DND-41 (cell line): ENCODE data around the gene TTLL11.

Experiments used
- ATAC-seq: fragments of 200-7000 bp; cut with Tn5 transposase; 3 replicates; pipeline ENCODE4 v1.9.1; 2021; ENCODE audit warnings: low read depth; ENCODE audit not compliant: insufficient read depth
- DNase-seq: peaks from one replicate; pipeline ENCODE4 v3.0.0-alpha.2; 2020
- H2AFZ ChIP-seq: 2 replicates; pipeline ENCODE4 v1.6.0; 2012; ENCODE audit warnings: low read depth, low read length
- H3K27ac ChIP-seq: 2 replicates; pipeline ENCODE4 v1.5.1; 2012; ENCODE audit warnings: low read length, inconsistent platforms
- H3K27me3 ChIP-seq: fragments of 200-600 bp; sonication (generic); 2 replicates; pipeline ENCODE4 v1.6.0; 2012; ENCODE audit warnings: low read length, mild to moderate bottlenecking, inconsistent platforms; ENCODE audit not compliant: insufficient read depth, poor library complexity
- H3K36me3 ChIP-seq: 2 replicates; pipeline ENCODE4 v1.5.1; 2012; ENCODE audit warnings: low read length, inconsistent platforms; ENCODE audit not compliant: insufficient read depth
- H3K4me1 ChIP-seq: 2 replicates; pipeline ENCODE4 v1.5.1; 2012; ENCODE audit warnings: mild to moderate bottlenecking, low read length; ENCODE audit not compliant: insufficient read depth
- H3K4me2 ChIP-seq: 2 replicates; pipeline ENCODE4 v1.6.0; 2012; ENCODE audit warnings: mild to moderate bottlenecking, moderate library complexity, low read length, inconsistent platforms; ENCODE audit not compliant: insufficient read depth
- H3K4me3 ChIP-seq, 2 experiments: fragments of 200-600 bp in 1 of 2; shearing (Covaris generic) in 1 of 2; 2 replicates each; pipeline ENCODE4 v1.5.1; 2012 to 2016; ENCODE audit warnings: inconsistent platforms in 2 of 2, low read length in 2 of 2, mild to moderate bottlenecking in 2 of 2, low read depth in 1 of 2, moderate library complexity in 1 of 2
- H3K79me2 ChIP-seq: 2 replicates; pipeline ENCODE4 v1.6.0; 2012; ENCODE audit warnings: low read length, inconsistent platforms; ENCODE audit not compliant: insufficient read depth
- H3K9ac ChIP-seq: 2 replicates; pipeline ENCODE4 v1.6.0; 2012; ENCODE audit warnings: low read depth, mild to moderate bottlenecking, inconsistent platforms, low read length, moderate library complexity
- H3K9me3 ChIP-seq: 2 replicates; pipeline ENCODE4 v1.5.1; 2012; ENCODE audit warnings: low read length, moderate library complexity, mild to moderate bottlenecking, inconsistent platforms; ENCODE audit not compliant: insufficient read depth, severe bottlenecking
- H4K20me1 ChIP-seq: 2 replicates; pipeline ENCODE4 v1.6.0; 2012; ENCODE audit warnings: low read length; ENCODE audit not compliant: insufficient read depth
- CTCF ChIP-seq: IDR thresholded peaks from 2 replicates; pipeline ENCODE4 v1.5.1; 2012; ENCODE audit warnings: borderline replicate concordance, low read length, moderate library complexity, mild to moderate bottlenecking; ENCODE audit not compliant: poor library complexity, severe bottlenecking; ENCODE audit errors: extremely low read depth
- EZH2 ChIP-seq: IDR thresholded peaks from 3 replicates; pipeline ENCODE4 v1.6.1; 2012; ENCODE audit warnings: borderline replicate concordance, low read depth, mild to moderate bottlenecking, moderate library complexity, low read length, inconsistent platforms; ENCODE audit not compliant: severe bottlenecking

TTLL11 gene

DNA sequence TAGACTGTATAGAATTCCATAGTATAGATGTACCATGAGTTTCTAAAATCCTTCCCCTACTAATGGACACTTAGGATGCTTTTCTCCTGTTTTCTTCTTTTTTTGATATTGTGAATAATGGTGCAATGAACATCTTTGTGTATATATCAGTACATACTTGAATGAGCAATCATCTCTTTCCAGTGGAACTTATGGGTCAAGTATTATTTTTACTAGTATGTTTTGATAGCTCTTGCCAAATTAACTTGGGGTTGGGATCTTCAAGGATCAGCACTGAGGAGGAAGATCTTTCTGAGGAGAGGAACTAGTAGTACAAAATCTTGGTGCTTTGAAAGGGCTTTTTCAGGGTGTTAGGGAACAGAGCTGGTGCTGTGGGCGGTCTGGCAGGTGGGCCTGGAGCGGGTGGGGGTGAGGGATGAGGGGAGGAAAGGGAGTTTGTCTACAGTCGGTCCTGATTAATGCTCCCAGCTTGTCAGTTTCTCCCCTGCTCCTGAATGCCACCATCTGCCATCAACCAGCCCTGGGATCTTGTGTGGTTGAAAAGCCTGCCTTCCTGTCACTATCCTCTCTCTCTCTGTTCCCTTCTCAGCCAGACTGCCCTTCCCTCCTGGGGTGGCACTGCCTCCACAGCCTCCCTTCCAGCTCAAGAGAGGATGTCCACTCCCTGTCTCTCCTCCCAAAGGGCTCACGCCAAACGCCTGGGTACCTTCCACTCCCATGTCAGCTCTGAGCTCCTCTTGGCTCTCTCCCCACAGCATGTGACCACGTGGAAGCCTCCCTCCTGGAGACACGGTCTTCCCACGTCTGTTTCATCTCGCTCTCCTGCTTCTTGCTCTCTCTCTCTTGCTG, 255.8 kb downstream of the TTLL11 start:
- no peaks in the 10 kb centered on the region for H3K36me3 ChIP-seq
- no peak overlapping the region for H3K4me3 ChIP-seq
- no peak overlapping the region for H3K9ac ChIP-seq
- DNase-seq (no peak), ATAC-seq (no peak)
- no peaks in the 10 kb centered on the region for H3K27me3 ChIP-seq
- no peaks in the 10 kb centered on the region for H3K4me1 ChIP-seq
- no peak for TF ChIP-seq EZH2
- no peak for TF ChIP-seq CTCF
- no peaks in the 10 kb centered on the region for H4K20me1 ChIP-seq
- no peak overlapping the region for H2AFZ ChIP-seq
- no peak overlapping the region for H3K27ac ChIP-seq
- H3K79me2 ChIP-seq: no peaks in the 10 kb centered on the region
- no peak overlapping the region for H3K4me2 ChIP-seq
- no peaks in the 10 kb centered on the region for H3K9me3 ChIP-seq

DNA sequence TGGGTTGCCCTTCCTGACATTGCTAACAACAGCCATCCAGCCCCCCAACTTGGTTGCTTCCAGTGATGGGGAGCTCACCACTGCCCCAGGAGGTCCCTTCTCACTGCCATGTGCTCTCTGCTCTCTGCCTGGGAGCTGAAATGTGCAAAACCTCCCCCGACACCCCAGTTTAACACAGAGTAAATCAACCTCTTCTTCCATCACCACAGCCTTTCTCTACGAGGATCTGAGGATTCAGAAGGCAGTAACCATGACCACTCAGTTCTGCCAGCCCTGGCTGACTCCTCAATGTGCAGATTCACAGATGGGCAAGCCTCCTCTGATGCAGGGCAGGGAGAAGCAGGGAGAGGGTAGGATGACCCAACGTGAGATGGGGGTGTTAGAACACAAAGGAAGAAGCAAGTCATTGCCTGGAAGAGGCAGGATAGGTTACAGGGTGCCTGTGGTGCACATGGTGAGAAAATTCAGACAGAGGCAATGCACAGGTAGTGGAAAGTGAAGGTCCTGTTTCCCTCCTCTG, 256.7 kb downstream of the TTLL11 start:
- H3K36me3 ChIP-seq: no peaks in the 10 kb centered on the region
- no peak overlapping the region for H3K9ac ChIP-seq
- no peak overlapping the region for H3K4me2 ChIP-seq
- no peaks in the 10 kb centered on the region for H3K9me3 ChIP-seq
- H3K27ac ChIP-seq: no peak overlapping the region
- H2AFZ ChIP-seq: no peak overlapping the region
- ATAC-seq (no peak), DNase-seq (no peak)
- H3K27me3 ChIP-seq: no peaks in the 10 kb centered on the region
- H4K20me1 ChIP-seq: no peaks in the 10 kb centered on the region
- no peak for TF ChIP-seq EZH2
- TF ChIP-seq CTCF: no peak
- H3K79me2 ChIP-seq: no peaks in the 10 kb centered on the region
- no peak overlapping the region for H3K4me3 ChIP-seq
- no peaks in the 10 kb centered on the region for H3K4me1 ChIP-seq

GRCh38 chr9:121835587-121836365, 257.3 kb downstream of the TTLL11 start:
- Histone ChIP-seq H4K20me1 (no peaks in the 10 kb centered on the region), H3K4me2 (no peak overlapping the region), H3K9me3 (no peaks in the 10 kb centered on the region), H3K9ac (no peak overlapping the region), H2AFZ (no peak overlapping the region), H3K27me3 (no peaks in the 10 kb centered on the region), H3K79me2 (no peaks in the 10 kb centered on the region), H3K36me3 (no peaks in the 10 kb centered on the region), H3K4me3 (no peak overlapping the region), H3K4me1 (no peaks in the 10 kb centered on the region), H3K27ac (no peak overlapping the region)
- TF ChIP-seq CTCF (no peak), EZH2 (no peak)
- DNase-seq (no peak), ATAC-seq (no peak)
